GM12878 (cell line): ENCODE data around the gene ZNF837. TPM values are rescaled to one million over a fixed set of nuclear protein-coding genes. Genes with fewer than 3 reads are reported as not detected.

Source experiments
- ATAC-seq: fragments of 200-7000 bp; cut with Tn5 transposase; 3 replicates; pipeline ENCODE4 v1.9.1; 2020; ENCODE audit warnings: mild to moderate bottlenecking, moderate library complexity
- BruUV-seq: library from RNA; stranded (reverse); fragments of 400-500 nt; replicated peaks from 2 replicates; lab custom pipeline; 2021; lab: Mats Ljungman, UMichigan
- CTCF ChIA-PET: fragments of 300-600 bp; sonication (Branson Sonifier 250); formaldehyde crosslinking; extraction: SDS; loops from one replicate; lab custom pipeline; 2021; ENCODE audit warnings: inconsistent platforms; lab: Yijun Ruan, JAX
- POLR2A ChIA-PET: fragments of 350-600 bp; formaldehyde crosslinking; extraction: SDS; loops from one replicate; lab custom pipeline; 2021; ENCODE audit warnings: inconsistent platforms; lab: Charles Lee
- RAD21 ChIA-PET: fragments of 300-600 bp; sonication (Branson Sonifier 250); formaldehyde crosslinking; loops from one replicate; lab custom pipeline; 2023; ENCODE audit warnings: antibody characterized with exemption; ENCODE audit not compliant: unreplicated experiment; lab: Charles Lee
- SMC1A ChIA-PET: fragments of 300-600 bp; sonication (Branson Sonifier 250); formaldehyde crosslinking; loops from one replicate; lab custom pipeline; 2023; ENCODE audit not compliant: unreplicated experiment, uncharacterized antibody; lab: Charles Lee
- DNase-seq: peaks from one replicate; pipeline ENCODE4 v3.0.0-alpha.2; 2011; ENCODE audit warnings: low read depth, low spot score
- FAIRE-seq: peaks from 3 replicates; lab custom pipeline; 2011; peaks lifted over from hg19 to GRCh38; lab: Jason Lieb, UNC
- H2AFZ ChIP-seq: 2 replicates; pipeline ENCODE4 v1.6.0; 2011; ENCODE audit warnings: low read depth, low read length, control low read depth; ENCODE audit not compliant: control insufficient read depth
- H3K27ac ChIP-seq: 2 replicates; pipeline ENCODE4 v1.5.1; 2011; ENCODE audit warnings: control low read depth; ENCODE audit not compliant: control insufficient read depth, insufficient read depth
- H3K27me3 ChIP-seq, 2 experiments: replicated peaks in 1 of 2; 2 replicates each; pipeline versions ENCODE4 v1.6.0 to v1.6.1; 2011; ENCODE audit warnings: low read length in 1 of 2; ENCODE audit not compliant: control insufficient read depth in 2 of 2, insufficient read depth in 2 of 2
- H3K36me3 ChIP-seq, 2 experiments: 2 replicates each; pipeline ENCODE4 v1.5.1; 2011; ENCODE audit warnings: low read length in 1 of 2; ENCODE audit not compliant: control insufficient read depth in 2 of 2, insufficient read depth in 2 of 2
- H3K4me1 ChIP-seq: 2 replicates; pipeline ENCODE4 v1.6.1; 2011; ENCODE audit warnings: mild to moderate bottlenecking, low read length, moderate library complexity, mixed read lengths; ENCODE audit not compliant: control insufficient read depth, insufficient read depth
- H3K4me2 ChIP-seq: 2 replicates; pipeline ENCODE4 v1.6.0; 2011; ENCODE audit warnings: control low read depth; ENCODE audit not compliant: control insufficient read depth, insufficient read depth
- H3K4me3 ChIP-seq: fragments of 200-600 bp; sonication (generic); 2 replicates; pipeline ENCODE4 v1.5.1; 2016
- H3K79me2 ChIP-seq: 2 replicates; pipeline ENCODE4 v1.6.0; 2011; ENCODE audit warnings: low read length; ENCODE audit not compliant: control insufficient read depth, insufficient read depth
- H3K9ac ChIP-seq: 2 replicates; pipeline ENCODE4 v1.8.0; 2011; ENCODE audit warnings: low read length, control low read depth, mixed read lengths; ENCODE audit not compliant: control insufficient read depth, insufficient read depth
- H3K9me3 ChIP-seq: replicated peaks from 3 replicates; pipeline ENCODE4 v1.5.1; 2011; ENCODE audit warnings: mild to moderate bottlenecking, low read length; ENCODE audit not compliant: control insufficient read depth, insufficient read depth
- H4K20me1 ChIP-seq: 2 replicates; pipeline ENCODE4 v1.6.0; 2011; ENCODE audit not compliant: control insufficient read depth, insufficient read depth
- IKZF1 ChIP-seq: fragments of 450-650 bp; conservative IDR thresholded peaks from 2 replicates; pipeline ENCODE4 v1.6.1; 2017; ENCODE audit warnings: antibody characterized with exemption, mild to moderate bottlenecking
- SUPT20H ChIP-seq: IDR thresholded peaks from 2 replicates; pipeline ENCODE4 v1.6.1; 2011; ENCODE audit warnings: low read depth, mild to moderate bottlenecking, low read length, moderate library complexity, borderline replicate concordance; ENCODE audit not compliant: control insufficient read depth
- ZBED1 ChIP-seq: IDR thresholded peaks from 2 replicates; pipeline ENCODE4 v1.6.1; 2016; ENCODE audit warnings: borderline replicate concordance
- WGBS: methylation state at CpG from one replicate; pipeline ENCODE4 v1.1.6; 2016; ENCODE audit warnings: low lambda C conversion rate; ENCODE audit not compliant: insufficient replicate concordance, insufficient coverage; ENCODE audit errors: missing lambda C conversion rate; 5-methylcytosine and 5-hydroxymethylcytosine counted together
- in situ Hi-C: fragments of 300-500 bp; cut with MboI; formaldehyde crosslinking; loops from 9 replicates; pipeline ENCODE4 v1.14.3; 2018; ENCODE audit warnings: mixed read lengths
- intact Hi-C: fragments of 100-400 bp; cut with micrococcal nuclease; formaldehyde crosslinking; loops from one replicate; pipeline ENCODE4 v1.14.2; 2022; ENCODE audit not compliant: unreplicated experiment
- polyA plus RNA-seq, 11 experiments: library from polyadenylated mRNA; depleted of rRNA in 4 of 11; unstranded in 6 of 11; stranded (reverse) in 5 of 11; fragments of >200 nt; fragmentation: Nextera tagmentation in 4 of 11; fragmentation: Illumina TruSeq in 1 of 11; extraction: Ambion mirVana in 4 of 11; extraction: Trizol in 1 of 11; gene quantifications; 1 replicate in 1 of 11; 2 replicates in 10 of 11; pipeline versions ENCODE4 v1.2.1 to v1.2.3, GENCODE V29; 2011 to 2016; ENCODE audit warnings: inconsistent platforms in 2 of 11, missing spikeins in 2 of 11, low read depth in 1 of 11
- total RNA-seq, 4 experiments: library from RNA; depleted of rRNA in 3 of 4; stranded (reverse); fragments of >200 nt in 3 of 4; fragmentation: Illumina TruSeq in 1 of 4; extraction: Trizol in 1 of 4; gene quantifications; 2 replicates each; pipeline versions ENCODE4 v1.2.1 to v1.2.3, GENCODE V29; 2013 to 2021
- TF ChIP-seq, protein P1 (sequence below): fragments of 450-650 bp; IDR thresholded peaks from 2 replicates; pipeline ENCODE4 v1.6.1; 2017; ENCODE audit warnings: low read depth, mild to moderate bottlenecking, moderate library complexity

ZNF837 gene
- total and polyA plus RNA-seq, 10 of the 15 experiments (the other 5 are each of a cell fraction or from before 2014, with no cell fraction given) = 0.07 to 2.9 (median 2.0) TPM; not detected in 2

DNA sequence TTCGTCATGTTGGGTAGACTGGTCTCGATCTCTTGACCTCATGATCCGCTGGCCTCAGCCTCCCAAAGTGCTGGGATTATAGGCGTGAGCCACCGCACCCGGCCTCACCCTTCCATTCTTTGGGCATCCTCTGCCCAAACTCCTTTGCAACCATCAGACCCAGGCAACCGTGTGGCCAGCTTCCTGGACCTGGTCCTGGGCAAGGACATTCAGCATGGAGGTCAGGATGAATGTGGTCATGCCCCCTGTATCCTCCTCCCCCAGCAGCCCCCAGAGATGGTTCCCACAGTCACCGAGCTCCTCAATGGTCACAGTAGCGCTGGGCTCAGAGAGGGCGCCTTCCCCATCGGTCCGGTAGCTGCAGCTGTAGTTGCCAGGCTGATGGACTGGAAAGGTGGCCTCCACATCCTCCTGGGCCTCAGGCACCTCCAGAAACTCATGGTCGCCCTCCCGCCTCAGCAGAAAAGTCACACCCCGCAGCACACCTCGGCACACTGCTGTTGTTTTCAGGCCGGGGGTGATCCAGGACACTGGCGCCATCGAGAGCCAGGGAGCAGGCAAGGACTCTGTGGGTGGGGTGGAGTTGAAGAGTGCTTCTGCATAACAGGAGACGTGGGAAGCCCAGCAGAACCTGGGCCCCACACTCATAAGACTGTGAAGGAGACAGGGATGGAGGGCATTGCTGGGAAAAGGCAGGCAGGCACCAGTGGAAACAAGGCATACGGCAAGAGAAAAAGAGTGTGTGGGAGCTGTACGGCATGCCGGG is 28.7 kb downstream of the ZNF837 start (continued):
- no peak for TF ChIP-seq ZBED1

DNA sequence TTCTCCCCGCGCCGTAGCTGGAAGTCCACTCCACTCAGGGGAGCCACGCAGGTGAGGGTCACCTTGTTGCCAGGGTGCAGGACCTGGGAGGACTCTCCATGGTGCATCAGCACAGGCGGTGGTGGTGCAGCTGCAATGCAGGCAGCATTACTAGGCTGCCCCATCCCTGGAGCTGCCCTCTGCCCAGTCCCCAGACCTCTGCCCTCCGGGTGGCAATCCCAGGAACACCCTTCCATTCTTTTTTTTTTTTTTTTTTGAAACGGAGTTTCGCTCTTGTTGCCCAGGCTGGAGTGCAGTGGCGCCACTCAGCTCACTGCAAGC is 29.3 kb downstream of the ZNF837 start:
- no peaks in the 10 kb centered on the region; the same call in 1 of the 2 replicates for H3K79me2 ChIP-seq
- no peak overlapping the region for H2AFZ ChIP-seq
- peaks cover 3% of the 10 kb centered on the region for H3K4me1 ChIP-seq
- SMC1A ChIA-PET = no interaction called here
- no peak overlapping the region for H3K9ac ChIP-seq
- no peak for DNase-seq
- CTCF ChIA-PET = no interaction called here
- no peaks in the 10 kb centered on the region for H3K27me3 ChIP-seq
- no peak overlapping the region for H3K4me3 ChIP-seq
- H3K9me3 ChIP-seq = peaks cover 2% of the 10 kb centered on the region; the same call in 1 of the 3 replicates
- FAIRE-seq = no peak
- ATAC-seq = no peak
- H3K4me2 ChIP-seq = no peak overlapping the region
- TF ChIP-seq, protein P1, sequence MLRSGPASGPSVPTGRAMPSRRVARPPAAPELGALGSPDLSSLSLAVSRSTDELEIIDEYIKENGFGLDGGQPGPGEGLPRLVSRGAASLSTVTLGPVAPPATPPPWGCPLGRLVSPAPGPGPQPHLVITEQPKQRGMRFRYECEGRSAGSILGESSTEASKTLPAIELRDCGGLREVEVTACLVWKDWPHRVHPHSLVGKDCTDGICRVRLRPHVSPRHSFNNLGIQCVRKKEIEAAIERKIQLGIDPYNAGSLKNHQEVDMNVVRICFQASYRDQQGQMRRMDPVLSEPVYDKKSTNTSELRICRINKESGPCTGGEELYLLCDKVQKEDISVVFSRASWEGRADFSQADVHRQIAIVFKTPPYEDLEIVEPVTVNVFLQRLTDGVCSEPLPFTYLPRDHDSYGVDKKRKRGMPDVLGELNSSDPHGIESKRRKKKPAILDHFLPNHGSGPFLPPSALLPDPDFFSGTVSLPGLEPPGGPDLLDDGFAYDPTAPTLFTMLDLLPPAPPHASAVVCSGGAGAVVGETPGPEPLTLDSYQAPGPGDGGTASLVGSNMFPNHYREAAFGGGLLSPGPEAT = no peak
- TF ChIP-seq IKZF1 (no peak), SUPT20H (no peak)
- H3K27ac ChIP-seq = no peak overlapping the region
- POLR2A ChIA-PET = no interaction called here
- BruUV-seq = no TSS peak
- intact Hi-C loops (no loop called here), in situ Hi-C loops (no loop called here)
- RAD21 ChIA-PET = no interaction called here
- WGBS = 73% methylated on average over 7 of the region's 9 CpGs
- H3K36me3 ChIP-seq = no peaks in the 10 kb centered on the region
- H4K20me1 ChIP-seq = no peaks in the 10 kb centered on the region
